Esophagus muscularis mucosa (tissue), 4 donors: ENCODE data around the gene OR5AR1. TPM values are rescaled to one million over a fixed set of nuclear protein-coding genes. Genes with fewer than 3 reads are reported as not detected.
"Not testable (repeated sequence)": the region's sequence is repeated elsewhere in the genome, so short reads cannot be mapped to it uniquely, and the experiment has no call there.

ENCODE experiments used
- DNase-seq: peaks from one replicate; pipeline ENCODE4 v3.0.0-alpha.2; 2017; ENCODE audit errors: extremely low spot score
- H3K27ac ChIP-seq, 4 donors: fragments of 200-600 bp; sonication (generic); replicated peaks in 1 of 4; 1 replicate in 3 of 4; 2 replicates in 1 of 4; pipeline ENCODE4 v1.5.1; 2016 to 2019; ENCODE audit warnings: mild to moderate bottlenecking in 1 of 4
- H3K27me3 ChIP-seq, 4 donors: fragments of 200-600 bp; sonication (generic); one replicate each; pipeline versions ENCODE4 v1.5.1 to v1.6.0; 2016 to 2019
- H3K36me3 ChIP-seq, 4 donors: fragments of 200-600 bp; sonication (generic); one replicate each; pipeline ENCODE4 v1.5.1; 2016 to 2019
- H3K4me1 ChIP-seq, 4 donors: fragments of 200-600 bp; sonication (generic); one replicate each; pipeline ENCODE4 v1.5.1; 2016 to 2019
- H3K4me3 ChIP-seq, 4 donors: fragments of 200-600 bp; sonication (generic); 1 replicate in 2 of 4; 2 replicates in 2 of 4; pipeline ENCODE4 v1.5.1; 2016 to 2019; ENCODE audit warnings: mild to moderate bottlenecking in 4 of 4, moderate library complexity in 1 of 4
- H3K9me3 ChIP-seq, 4 donors: fragments of 200-600 bp; sonication (generic); 1 replicate in 3 of 4; 2 replicates in 1 of 4; pipeline ENCODE4 v1.5.1; 2016 to 2019
- EP300 ChIP-seq: sonication (generic); formaldehyde crosslinking; IDR thresholded peaks from one replicate; pipeline ENCODE4 v1.6.1; 2017; ENCODE audit warnings: antibody characterized with exemption
- POLR2A ChIP-seq: fragments of 450-650 bp; IDR thresholded peaks from one replicate; pipeline ENCODE4 v1.6.1; 2017; ENCODE audit warnings: antibody characterized with exemption, moderate library complexity, mild to moderate bottlenecking, low read depth
- POLR2AphosphoS5 ChIP-seq, 2 donors: sonication (generic); formaldehyde crosslinking; IDR thresholded peaks; one replicate each; pipeline ENCODE4 v1.6.1; 2017; ENCODE audit warnings: antibody characterized with exemption in 2 of 2
- WGBS: methylation state at CpG from one replicate; pipeline ENCODE4 v1.1.5; 2018; 5-methylcytosine and 5-hydroxymethylcytosine counted together
- intact Hi-C: fragments of 100-400 bp; cut with DNase I; formaldehyde crosslinking; loops from one replicate; pipeline ENCODE4 v1.15.1; 2023
- total RNA-seq, 4 donors: library from RNA; depleted of rRNA; stranded (reverse); fragments of >200 nt; gene quantifications; one replicate each; pipeline versions ENCODE4 v1.1.0 to v1.2.1, GENCODE V29; 2016
- TF ChIP-seq, protein P1 (sequence below), 3 experiments: fragments of 200-600 bp in 2 of 3; fragments of 450-650 bp in 1 of 3; sonication (generic) in 2 of 3; IDR thresholded peaks; one replicate each; pipeline ENCODE4 v1.5.1; 2017 to 2019; ENCODE audit warnings: antibody characterized with exemption in 3 of 3, mild to moderate bottlenecking in 2 of 3, moderate library complexity in 1 of 3

OR5AR1 gene
- total RNA-seq, 4 donors from 2014 or later, result not detected

- Histone ChIP-seq H3K27me3 (no peaks in the 10 kb centered on the region), H3K4me1 (no peaks in the 10 kb centered on the region), H3K9me3 (no peaks in the 10 kb centered on the region), H3K27ac (no peak overlapping the region), H3K36me3 (no peaks in the 10 kb centered on the region), H3K4me3 (no peak overlapping the region)
- no peak for DNase-seq
- WGBS, result 71% methylated on average over 1 of the region's 1 CpG
- no peak for TF ChIP-seq POLR2A
- TF ChIP-seq POLR2AphosphoS5 (IDR thresholded peaks at IDR 0.05), result no peak
- TF ChIP-seq EP300, result no peak
- TF ChIP-seq, protein P1, sequence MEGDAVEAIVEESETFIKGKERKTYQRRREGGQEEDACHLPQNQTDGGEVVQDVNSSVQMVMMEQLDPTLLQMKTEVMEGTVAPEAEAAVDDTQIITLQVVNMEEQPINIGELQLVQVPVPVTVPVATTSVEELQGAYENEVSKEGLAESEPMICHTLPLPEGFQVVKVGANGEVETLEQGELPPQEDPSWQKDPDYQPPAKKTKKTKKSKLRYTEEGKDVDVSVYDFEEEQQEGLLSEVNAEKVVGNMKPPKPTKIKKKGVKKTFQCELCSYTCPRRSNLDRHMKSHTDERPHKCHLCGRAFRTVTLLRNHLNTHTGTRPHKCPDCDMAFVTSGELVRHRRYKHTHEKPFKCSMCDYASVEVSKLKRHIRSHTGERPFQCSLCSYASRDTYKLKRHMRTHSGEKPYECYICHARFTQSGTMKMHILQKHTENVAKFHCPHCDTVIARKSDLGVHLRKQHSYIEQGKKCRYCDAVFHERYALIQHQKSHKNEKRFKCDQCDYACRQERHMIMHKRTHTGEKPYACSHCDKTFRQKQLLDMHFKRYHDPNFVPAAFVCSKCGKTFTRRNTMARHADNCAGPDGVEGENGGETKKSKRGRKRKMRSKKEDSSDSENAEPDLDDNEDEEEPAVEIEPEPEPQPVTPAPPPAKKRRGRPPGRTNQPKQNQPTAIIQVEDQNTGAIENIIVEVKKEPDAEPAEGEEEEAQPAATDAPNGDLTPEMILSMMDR (IDR thresholded peaks at IDR 0.05), result no peak
- intact Hi-C loops, result no loop called here
These were observed 25.1 kb downstream of the OR5AR1 start for GRCh38 chr11:56688554-56689100.

DNA sequence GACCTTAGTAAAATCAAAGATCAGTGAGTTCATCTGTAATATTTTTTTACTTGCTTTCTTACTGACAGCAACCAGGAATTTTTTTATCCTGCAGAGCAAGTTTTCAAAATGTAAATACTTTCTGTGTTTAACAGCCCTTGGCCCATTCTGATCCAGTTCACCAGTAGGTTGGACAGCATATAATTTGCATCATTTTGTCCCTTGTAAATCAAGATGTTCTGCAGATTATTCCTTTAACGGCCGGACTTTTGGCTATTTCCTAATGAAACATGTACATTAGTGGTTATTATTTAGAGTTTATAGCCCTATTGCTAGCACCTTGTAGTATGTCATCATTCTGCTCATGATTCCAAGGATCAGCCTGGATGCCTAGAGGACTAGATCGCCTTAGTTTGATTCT is 27.7 kb downstream of the OR5AR1 start:
- intact Hi-C loops, H3K27ac ChIP-seq, H3K4me3 ChIP-seq, H3K9me3 ChIP-seq, H3K4me1 ChIP-seq, H3K36me3 ChIP-seq, H3K27me3 ChIP-seq, DNase-seq: not testable (repeated sequence)
- WGBS, result 91% methylated on average over 3 of the region's 3 CpGs

GRCh38 chr11:56693428-56693827 is 29.9 kb downstream of the OR5AR1 start:
- no peak overlapping the region for H3K27ac ChIP-seq
- DNase-seq, result no peak
- H3K9me3 ChIP-seq, result no peaks in the 10 kb centered on the region
- H3K4me3 ChIP-seq, result no peak overlapping the region
- TF ChIP-seq POLR2A (no peak), EP300 (no peak), POLR2AphosphoS5 (IDR thresholded peaks at IDR 0.05) (no peak)
- TF ChIP-seq, protein P1 (IDR thresholded peaks at IDR 0.05), result no peak
- no peaks in the 10 kb centered on the region for H3K27me3 ChIP-seq
- WGBS, result 86% methylated on average over 2 of the region's 2 CpGs
- no peaks in the 10 kb centered on the region for H3K4me1 ChIP-seq
- H3K36me3 ChIP-seq, result no peaks in the 10 kb centered on the region
- intact Hi-C loops, result no loop called here

- H3K4me1 ChIP-seq, result no peaks in the 10 kb centered on the region
- DNase-seq, result no peak
- TF ChIP-seq EP300, result no peak
- no peak for TF ChIP-seq POLR2AphosphoS5 (IDR thresholded peaks at IDR 0.05)
- no peak for TF ChIP-seq POLR2A
- TF ChIP-seq, protein P1 (IDR thresholded peaks at IDR 0.05), result no peak
- no peak within 1 kb of the TSS for H3K4me3 ChIP-seq
- no peaks in the 10 kb centered on the region for H3K9me3 ChIP-seq
- H3K27ac ChIP-seq, result no peak within 1 kb of the TSS
- 83% methylated on average over 1 of the region's 1 CpG for WGBS
- H3K27me3 ChIP-seq, result no peaks in the 10 kb centered on the region
- intact Hi-C loops, result no loop called here
- H3K36me3 ChIP-seq, result no peaks in the 10 kb centered on the region
These were observed 35.3 kb downstream of the OR5AR1 start, which contains the start of gene OR9G1 for GRCh38 chr11:56698795-56699194. Gene OR9G1 (plus strand): TSS chr11:56699095. CDS start chr11:56700388, 1,293 bp downstream.

- WGBS, result 56% methylated on average over 10 of the region's 10 CpGs
- Histone ChIP-seq H3K27me3 (no peaks in the 10 kb centered on the region), H3K9me3 (no peaks in the 10 kb centered on the region), H3K4me3 (no peak overlapping the region), H3K4me1 (no peaks in the 10 kb centered on the region), H3K36me3 (no peaks in the 10 kb centered on the region), H3K27ac (no peak overlapping the region)
- TF ChIP-seq POLR2AphosphoS5 (IDR thresholded peaks at IDR 0.05) (no peak), POLR2A (no peak), EP300 (no peak)
- TF ChIP-seq, protein P1 (IDR thresholded peaks at IDR 0.05), result no peak
- DNase-seq, result no peak
- intact Hi-C loops, result no loop called here
These were observed 36.9 kb downstream of the OR5AR1 start for GRCh38 chr11:56700242-56700913.
